A172 (cell line): ENCODE data around the gene DMKN. TPM values are rescaled to one million over a fixed set of nuclear protein-coding genes. Genes with fewer than 3 reads are reported as not detected.

ENCODE experiments used
- DNase-seq: peaks from one replicate; pipeline ENCODE4 v3.0.0-alpha.2; 2015; ENCODE audit warnings: low spot score
- total RNA-seq: library from RNA; depleted of rRNA; stranded (reverse); fragments of >200 nt; shearing (Covaris generic); gene quantifications from 2 replicates; pipeline ENCODE4 v1.2.3, GENCODE V29; 2014

DMKN gene
- total RNA-seq, 1 experiment from 2014 or later, result 4.4 TPM

DNA sequence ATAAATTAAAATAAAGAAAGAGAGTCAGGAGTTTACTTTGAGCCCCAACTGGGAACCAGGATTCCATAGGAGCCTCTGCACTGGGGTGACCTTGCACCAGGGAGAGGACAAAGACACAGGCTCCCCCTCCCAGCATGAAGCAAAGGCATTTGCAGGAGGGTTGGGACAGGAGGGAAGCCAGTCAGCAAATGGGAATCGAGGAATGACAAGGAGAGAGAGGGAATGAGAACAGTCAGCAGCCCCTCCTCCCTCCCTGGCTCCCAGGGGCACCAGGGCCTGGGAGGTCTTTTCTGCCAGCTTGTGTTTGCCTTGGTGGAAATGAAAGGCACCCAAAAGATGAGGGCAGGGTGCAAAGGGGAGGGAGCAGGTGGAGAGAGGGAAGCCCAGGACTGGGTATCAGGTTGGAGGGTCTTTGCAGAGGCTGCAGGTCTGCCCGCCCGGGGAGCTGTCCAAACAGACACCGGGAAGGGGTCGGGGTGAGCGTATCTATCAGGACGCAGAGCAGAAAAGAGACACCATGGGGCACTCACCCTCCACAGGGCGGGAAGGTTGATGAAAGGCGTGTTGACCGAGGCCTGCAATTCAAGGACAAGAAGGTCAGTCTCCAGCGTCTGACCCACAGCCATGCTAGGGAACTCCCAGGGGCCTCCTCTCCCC is 10.9 kb upstream of the DMKN start:
- DNase-seq, result no peak

- no peak for DNase-seq
Observed at GRCh38 chr19:35522745-35523327, 9.4 kb upstream of the DMKN start.

- DNase-seq, result no peak
Observed at GRCh38 chr19:35521124-35521743, 7.8 kb upstream of the DMKN start.

DNA sequence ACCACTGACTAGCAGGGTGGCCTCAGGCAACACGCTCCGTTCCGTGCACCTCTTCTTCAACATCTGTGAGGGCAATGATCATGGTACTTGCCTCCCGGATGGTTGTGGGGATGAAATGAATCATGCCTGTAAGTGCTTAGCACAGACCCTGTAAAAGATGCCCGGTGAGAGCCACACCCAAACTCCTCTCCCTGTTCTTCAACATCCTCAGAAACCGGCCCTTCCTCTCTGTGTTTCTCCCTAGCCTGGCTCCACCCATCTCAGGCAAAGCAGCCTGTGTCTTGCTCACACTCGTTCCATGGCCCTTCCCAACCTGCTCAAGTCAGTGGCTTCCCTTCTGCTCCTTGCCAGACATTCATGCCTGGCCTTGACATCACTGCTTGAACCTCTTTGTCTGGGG is 5.8 kb upstream of the DMKN start:
- DNase-seq, result peak; percentile 65

GRCh38 chr19:35518313-35518712 is 4.9 kb upstream of the DMKN start:
- peak; percentile 88 for DNase-seq

DNA sequence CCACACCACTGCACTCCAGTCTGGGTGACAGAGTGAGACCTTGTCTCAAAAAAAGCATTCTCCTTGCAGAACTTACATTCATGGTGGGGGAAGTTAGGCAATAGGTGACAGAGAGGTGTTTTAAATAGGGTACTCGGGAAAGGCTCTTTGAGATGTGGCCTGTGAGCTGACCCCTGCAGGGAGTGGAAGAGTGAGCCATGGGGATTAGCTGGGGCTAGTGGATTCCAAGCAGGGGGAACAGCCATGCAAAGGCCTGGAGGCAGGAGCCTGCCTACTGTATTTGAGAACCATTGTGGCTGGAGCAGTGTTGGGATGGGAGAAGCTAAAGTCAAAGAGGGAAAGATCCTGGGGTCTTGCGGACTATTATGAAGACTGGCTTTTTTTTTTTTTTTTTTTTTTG is 3.9 kb upstream of the DMKN start:
- DNase-seq, result no peak

DNA sequence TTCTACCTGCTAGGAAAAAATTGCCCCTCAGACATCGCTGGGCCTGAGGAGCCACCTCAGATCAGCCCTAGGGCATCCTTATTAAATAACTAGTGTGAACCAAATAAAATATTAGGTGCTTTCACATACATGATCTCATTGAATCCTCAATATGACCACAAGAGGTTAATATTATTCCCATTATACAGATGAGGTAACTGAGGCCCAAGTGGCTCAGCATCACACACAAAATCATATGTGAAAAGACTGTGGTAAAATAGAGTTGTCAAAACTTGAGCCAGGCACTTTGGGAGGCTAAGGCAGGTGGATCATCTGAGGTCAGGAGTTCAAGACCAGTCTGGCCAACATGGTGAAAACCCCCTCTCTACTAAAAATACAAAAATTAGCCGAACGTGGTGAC is 2.9 kb upstream of the DMKN start:
- DNase-seq, result no peak

- no peak for DNase-seq
Observed at GRCh38 chr19:35514282-35514809, 897 bp upstream of the DMKN start.

- no peak for DNase-seq
Observed at GRCh38 chr19:35512831-35513627, 420 bp downstream of the DMKN start.

GRCh38 chr19:35511337-35511736 is 2.1 kb downstream of the DMKN start:
- no peak for DNase-seq

- DNase-seq, result no peak
Observed at GRCh38 chr19:35510626-35510964, 2.9 kb downstream of the DMKN start.

DNA sequence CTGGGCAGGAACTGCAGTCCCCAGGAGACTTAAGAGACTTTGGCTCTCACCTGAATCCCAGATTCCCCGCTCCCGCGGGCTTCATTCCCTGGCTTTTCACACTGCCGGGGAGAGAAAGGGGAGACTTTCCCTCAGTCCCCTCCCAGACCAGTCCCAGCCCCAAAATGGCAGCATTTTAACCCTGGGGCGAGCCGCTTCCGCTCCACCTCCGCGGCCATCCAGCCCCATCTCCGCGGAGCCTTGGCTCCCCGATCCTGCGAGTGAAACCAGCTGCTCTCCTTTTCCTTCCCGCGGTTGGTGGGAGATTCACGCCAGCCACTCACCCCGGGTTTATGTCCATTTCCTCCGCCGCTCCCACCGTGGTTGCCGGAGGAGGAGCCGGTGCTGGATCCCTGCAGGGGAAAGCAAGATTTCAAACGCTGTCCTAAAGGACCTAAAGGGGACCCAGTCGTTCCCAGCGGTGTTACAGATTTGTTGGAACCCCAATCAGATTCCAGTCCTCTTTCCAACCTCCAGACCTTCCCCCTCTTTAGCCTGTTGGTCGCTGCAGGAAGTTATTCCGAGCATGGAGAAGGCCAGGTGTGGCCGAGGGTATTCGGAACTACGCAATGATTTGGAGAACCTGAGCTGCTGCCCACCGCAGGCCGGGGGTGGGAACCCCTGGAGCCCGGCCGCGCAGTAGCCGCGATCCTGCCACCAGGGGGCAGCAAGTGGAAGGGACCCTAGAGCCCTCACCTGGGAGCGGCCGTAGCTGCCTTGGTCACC is 3.4 kb downstream of the DMKN start:
- DNase-seq, result peak; percentile 54

GRCh38 chr19:35509018-35509652 is 4.3 kb downstream of the DMKN start:
- DNase-seq, result no peak

DNA sequence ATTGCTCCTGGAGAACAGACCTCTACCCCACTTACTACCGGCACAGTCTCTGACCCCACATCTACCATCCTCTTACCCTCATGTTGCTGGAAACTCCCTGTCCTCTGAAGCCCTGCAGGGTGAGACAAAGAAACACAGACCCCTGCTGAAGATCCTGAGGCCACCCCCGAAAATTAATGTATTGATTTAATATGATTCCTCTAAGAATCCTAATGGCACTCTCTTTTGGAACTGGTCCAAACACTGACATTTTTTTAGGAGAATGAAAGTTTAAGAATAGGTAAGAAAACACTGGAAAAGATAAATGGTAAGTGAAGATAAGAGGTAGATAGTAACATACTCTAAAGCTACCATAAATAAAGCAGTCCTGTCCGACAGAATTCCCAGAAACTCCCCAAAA is 5.3 kb downstream of the DMKN start:
- no peak for DNase-seq

GRCh38 chr19:35507561-35507960 is 5.9 kb downstream of the DMKN start:
- no peak for DNase-seq

DNA sequence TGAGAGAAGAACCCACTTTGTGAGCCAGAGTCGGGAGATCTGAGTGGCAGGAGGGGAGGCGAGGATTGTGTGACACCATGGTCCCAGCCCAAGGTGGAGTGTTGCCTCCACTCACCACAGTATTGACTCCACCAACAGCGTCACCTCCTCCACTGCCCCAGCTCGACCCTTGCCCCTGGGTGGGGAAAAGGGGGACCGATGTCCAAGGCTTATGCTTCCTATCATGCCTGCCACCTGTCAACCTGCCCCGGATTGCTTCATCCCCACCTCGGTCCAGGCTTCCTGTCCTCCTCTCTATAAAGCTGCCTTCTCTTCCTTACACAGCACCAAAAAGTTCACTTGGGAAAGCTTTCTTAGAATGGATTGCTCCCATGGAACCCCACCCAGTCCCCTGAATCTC is 7.4 kb downstream of the DMKN start:
- DNase-seq, result no peak

GRCh38 chr19:35502751-35503150 is 10.7 kb downstream of the DMKN start:
- no peak for DNase-seq

DNA sequence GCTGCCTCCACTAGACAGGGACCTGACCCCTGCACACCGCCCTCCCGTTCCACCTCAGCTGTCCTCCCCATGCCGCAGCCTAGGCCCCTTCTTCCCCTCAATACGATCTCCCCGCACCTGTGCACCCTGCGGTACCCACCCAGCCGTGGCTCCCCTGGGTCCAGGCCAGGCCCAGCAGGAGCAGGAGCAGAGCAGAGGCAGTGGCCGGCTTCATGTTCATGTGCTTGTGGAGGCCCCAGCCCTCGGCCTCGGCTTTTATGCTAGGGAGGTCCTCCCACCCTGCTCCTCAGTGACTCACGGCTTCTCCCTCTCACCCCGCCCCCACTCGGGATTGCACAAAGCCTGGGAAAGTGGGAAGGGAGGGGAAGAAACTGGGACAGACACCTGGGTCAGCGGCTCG is 11.8 kb downstream of the DMKN start:
- DNase-seq, result no peak

- no peak for DNase-seq
Observed at GRCh38 chr19:35500611-35501010, 12.8 kb downstream of the DMKN start.

DNA sequence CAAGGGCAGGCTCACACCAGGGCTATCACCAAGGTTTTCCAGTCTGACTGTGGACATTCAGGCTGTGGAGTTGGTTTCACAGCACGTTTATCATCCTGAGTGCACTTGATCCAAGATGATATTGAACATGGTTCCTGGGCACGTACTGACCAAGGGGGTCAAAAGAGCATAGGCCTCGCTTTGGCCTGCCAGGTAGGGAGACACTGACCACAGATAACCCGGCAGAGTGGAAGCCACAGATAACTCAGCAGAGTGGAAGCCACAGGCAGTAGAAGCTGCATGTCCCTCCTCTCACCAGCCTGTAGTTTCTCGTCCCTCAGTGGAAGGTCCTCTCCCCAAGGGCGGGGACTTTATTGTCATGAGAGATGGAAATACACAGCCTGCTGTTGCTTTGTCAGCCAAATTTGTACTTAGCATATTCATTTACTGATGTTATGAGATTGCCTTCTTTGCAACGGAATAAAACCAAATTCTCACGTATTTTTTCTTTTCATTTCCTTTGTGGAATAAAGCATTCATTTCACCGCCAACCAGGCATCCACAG is 14.4 kb downstream of the DMKN start:
- no peak for DNase-seq

DNA sequence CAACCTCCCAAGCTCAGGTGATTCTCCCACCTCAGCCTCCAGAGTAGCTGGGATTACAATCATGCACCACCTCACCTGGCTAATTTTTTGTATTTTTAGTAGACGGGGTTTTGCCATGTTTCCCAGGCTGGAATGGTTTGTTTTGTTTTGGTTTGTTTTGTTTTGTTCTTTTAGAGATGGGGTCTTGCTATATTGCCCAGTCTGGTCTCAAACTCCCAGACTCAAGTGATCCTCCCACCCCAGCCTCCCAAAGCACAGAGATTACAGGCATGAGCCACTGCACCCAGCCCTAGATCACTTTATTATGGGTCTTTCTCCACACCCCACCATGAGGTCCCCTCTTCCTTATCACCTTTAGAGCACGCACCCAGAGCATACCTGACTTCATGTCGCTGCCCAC is 15.2 kb downstream of the DMKN start:
- no peak for DNase-seq
